ENCODE measurements around the gene IGFBP5.

GRCh38 chr2:216695401-216695821 lies at the start of gene IGFBP5:
- TF ChIP-seq YY1 (IDR thresholded peaks at IDR 0.05; ENCODE audit: low read depth, low read length) (no peak), EZH2 (IDR thresholded peaks at IDR 0.05; ENCODE audit: borderline replicate concordance, control insufficient read depth, low read depth, low read length) (no peak), ZNF217 (IDR thresholded peaks at IDR 0.05) (no peak), POLR2A (IDR thresholded peaks at IDR 0.05; ENCODE audit: low read depth, low read length) (no peak), SUZ12 (IDR thresholded peaks at IDR 0.05; ENCODE audit: unreplicated experiment) (no peak)

Data from GM12878 (cell line).